GM20000 (cell line): ENCODE measurements around the gene PAFAH2.

ENCODE experiments used
- DNase-seq: peaks from one replicate; pipeline ENCODE4 v3.0.0; 2012; ENCODE audit warnings: low spot score
- CTCF ChIP-seq: IDR thresholded peaks from 2 replicates; pipeline ENCODE4 v1.5.1; 2012; ENCODE audit warnings: mild to moderate bottlenecking, control low read depth; ENCODE audit errors: extremely low read depth, missing control alignments

PAFAH2 gene

GRCh38 chr1:25913206-25913605 lies 84.7 kb downstream of the PAFAH2 start:
- no peak for TF ChIP-seq CTCF
- no peak for DNase-seq

- no peak for DNase-seq
- TF ChIP-seq CTCF: no peak
Measured at GRCh38 chr1:25912076-25912831, 85.6 kb downstream of the PAFAH2 start.

- TF ChIP-seq CTCF: no peak
- DNase-seq: no peak
Measured at GRCh38 chr1:25911162-25911561, 86.7 kb downstream of the PAFAH2 start.
